ENCODE results near the gene LPAR2. TPM values are rescaled to one million over a fixed set of nuclear protein-coding genes. Genes with fewer than 3 reads are reported as not detected.

LPAR2 gene
- total RNA-seq, 1 donor from 2014 or later = 19.2 TPM

DNA sequence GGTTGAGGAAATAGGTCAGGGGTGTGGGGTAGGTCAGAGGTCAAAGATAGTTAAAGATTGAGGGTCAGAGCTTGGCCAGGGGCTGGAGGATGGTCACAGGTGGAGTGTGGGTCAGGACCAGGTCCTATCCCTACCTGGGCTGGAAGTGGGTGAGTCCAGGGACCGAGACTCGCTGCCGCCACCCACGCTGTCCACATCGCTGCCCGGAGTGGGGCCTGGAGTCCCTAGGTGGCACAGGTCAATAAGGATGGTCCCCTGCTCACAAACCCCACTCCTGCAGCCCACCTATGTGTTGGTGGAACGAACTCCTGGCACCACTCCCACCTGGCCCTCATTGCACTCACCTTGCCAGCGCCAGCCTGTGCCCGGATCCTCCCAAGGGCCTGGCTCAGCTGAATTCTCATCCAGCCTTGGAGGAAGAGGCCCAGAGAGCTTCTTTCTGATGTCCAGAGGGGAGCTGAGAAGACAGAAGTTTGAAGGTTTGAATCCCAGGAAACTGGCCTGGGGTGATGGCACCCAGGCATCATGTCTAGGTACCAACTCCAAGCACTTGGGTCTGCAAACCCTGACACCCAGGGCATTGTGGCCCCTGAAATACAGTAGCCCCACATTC is 8.7 kb upstream of the LPAR2 start:
- Histone ChIP-seq H3K36me3 (ENCODE audit: control insufficient read depth, insufficient read depth, low read length) (no peaks in the 10 kb centered on the region), H3K4me3 (ENCODE audit: low read depth, low read length) (no peak overlapping the region), H3K27me3 (ENCODE audit: control insufficient read depth, insufficient read depth, low read length) (no peaks in the 10 kb centered on the region)
- TF ChIP-seq, protein P1, sequence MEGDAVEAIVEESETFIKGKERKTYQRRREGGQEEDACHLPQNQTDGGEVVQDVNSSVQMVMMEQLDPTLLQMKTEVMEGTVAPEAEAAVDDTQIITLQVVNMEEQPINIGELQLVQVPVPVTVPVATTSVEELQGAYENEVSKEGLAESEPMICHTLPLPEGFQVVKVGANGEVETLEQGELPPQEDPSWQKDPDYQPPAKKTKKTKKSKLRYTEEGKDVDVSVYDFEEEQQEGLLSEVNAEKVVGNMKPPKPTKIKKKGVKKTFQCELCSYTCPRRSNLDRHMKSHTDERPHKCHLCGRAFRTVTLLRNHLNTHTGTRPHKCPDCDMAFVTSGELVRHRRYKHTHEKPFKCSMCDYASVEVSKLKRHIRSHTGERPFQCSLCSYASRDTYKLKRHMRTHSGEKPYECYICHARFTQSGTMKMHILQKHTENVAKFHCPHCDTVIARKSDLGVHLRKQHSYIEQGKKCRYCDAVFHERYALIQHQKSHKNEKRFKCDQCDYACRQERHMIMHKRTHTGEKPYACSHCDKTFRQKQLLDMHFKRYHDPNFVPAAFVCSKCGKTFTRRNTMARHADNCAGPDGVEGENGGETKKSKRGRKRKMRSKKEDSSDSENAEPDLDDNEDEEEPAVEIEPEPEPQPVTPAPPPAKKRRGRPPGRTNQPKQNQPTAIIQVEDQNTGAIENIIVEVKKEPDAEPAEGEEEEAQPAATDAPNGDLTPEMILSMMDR (IDR thresholded peaks at IDR 0.05; ENCODE audit: insufficient read depth, low read length, poor library complexity, severe bottlenecking) = no peak
- no peak for DNase-seq (ENCODE audit: low read depth)

DNA sequence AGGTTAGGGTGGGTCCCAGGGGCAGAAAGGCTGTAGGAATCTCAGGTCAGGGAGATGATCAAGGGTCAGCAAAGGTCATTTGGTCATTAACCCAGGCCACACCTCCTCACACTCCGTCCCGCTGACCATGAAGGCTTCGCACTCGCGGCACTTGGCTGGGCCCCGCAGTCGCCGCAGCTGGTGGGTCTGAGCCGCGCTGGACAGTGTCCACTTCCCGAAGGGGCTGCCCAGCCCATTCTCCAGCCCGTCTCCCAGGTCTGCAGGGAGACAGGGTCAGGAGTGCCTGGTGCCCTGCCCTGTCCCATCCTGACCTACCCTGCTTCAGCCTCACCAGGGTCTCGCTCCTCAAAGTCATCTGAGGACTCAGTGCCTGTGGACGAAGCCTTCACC is 7.3 kb upstream of the LPAR2 start:
- Histone ChIP-seq H3K27me3 (ENCODE audit: control insufficient read depth, insufficient read depth, low read length) (no peaks in the 10 kb centered on the region), H3K4me3 (ENCODE audit: low read depth, low read length) (no peak overlapping the region), H3K36me3 (ENCODE audit: control insufficient read depth, insufficient read depth, low read length) (no peaks in the 10 kb centered on the region)
- TF ChIP-seq, protein P1 (IDR thresholded peaks at IDR 0.05; ENCODE audit: insufficient read depth, low read length, poor library complexity, severe bottlenecking) = no peak
- DNase-seq (ENCODE audit: low read depth) = no peak

DNA sequence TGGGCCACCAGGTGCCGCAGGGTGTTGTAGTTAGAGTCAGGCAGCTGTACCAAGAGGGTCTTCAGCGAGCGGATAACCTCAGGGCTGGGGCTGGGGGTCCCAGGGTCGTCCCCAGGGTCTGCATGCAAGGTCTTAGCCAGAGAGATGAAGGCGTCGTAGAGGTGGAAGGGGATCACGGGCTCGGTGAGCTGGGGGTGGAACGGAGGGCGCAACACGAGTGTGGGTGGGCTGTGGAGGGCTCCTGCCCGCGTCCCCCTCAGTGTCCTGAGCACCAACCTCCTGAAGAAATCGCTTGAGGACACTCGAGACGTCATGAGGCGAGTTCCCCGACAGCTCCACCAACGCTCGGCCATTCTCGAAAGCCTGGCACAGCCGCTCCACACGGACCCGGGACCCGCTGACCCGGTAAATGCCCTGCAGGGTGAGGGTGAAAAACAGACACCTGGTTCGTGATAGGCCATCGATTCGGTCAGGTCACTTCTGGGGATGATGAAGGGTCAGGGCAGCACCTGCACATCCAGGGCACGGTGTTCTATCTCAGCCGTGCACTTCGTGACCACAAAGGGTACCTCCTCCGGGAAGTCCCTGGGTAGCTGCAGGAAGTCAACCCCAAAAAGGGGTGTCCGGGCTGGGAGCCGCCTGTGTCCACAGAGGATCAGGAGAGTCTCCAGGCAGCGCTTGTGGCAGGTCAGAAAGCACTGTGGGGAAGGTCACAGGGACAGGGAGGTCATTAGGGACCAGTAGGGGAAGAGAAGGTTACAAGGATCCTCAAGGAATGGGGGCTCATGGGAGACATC is 6.7 kb upstream of the LPAR2 start:
- H3K4me3 ChIP-seq (ENCODE audit: low read depth, low read length) = no peak overlapping the region
- no peak for DNase-seq (ENCODE audit: low read depth)
- TF ChIP-seq, protein P1 (IDR thresholded peaks at IDR 0.05; ENCODE audit: insufficient read depth, low read length, poor library complexity, severe bottlenecking) = no peak
- H3K27me3 ChIP-seq (ENCODE audit: control insufficient read depth, insufficient read depth, low read length) = no peaks in the 10 kb centered on the region
- H3K36me3 ChIP-seq (ENCODE audit: control insufficient read depth, insufficient read depth, low read length) = no peaks in the 10 kb centered on the region

DNA sequence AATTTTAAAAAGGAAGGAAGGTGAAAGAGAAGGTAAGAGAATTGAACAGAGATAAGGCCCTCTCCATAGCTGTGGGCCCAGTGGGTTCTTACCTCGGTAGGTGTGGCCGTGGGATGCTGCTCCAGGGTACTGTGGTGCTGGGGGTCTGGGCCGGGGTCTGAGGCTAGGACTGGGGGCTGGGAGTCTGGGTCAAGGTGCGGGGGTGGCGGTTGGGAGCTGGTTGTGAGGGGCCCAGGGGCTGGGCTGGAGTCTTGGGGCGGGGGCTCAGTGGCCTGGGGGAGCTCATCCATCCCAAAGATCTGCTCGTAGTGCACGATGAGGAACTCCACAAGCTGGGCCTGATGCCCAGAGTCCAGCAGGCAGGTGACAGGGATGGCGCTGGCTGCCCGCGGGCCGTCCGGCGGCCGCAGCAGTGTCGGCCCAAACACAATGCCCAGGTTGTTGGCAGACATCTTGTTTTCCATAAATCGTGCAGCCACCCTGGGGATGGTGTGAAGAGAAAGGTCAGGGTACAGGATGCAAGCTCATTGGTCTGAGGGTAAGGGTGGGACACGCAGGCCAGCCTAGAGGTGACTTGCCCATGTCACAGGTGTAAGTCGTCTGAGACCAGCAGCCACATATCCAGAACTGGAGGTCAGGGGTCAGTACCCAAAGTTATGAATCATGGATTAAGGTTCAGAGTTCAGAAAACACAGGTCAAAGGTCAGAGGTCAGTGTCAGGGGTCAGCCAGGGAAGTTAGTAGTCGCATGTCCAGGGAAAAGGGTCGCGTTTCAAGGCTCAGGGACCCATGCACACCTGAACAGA is 5.9 kb upstream of the LPAR2 start:
- TF ChIP-seq, protein P1 (IDR thresholded peaks at IDR 0.05; ENCODE audit: insufficient read depth, low read length, poor library complexity, severe bottlenecking) = no peak
- Histone ChIP-seq H3K4me3 (ENCODE audit: low read depth, low read length) (no peak overlapping the region), H3K27me3 (ENCODE audit: control insufficient read depth, insufficient read depth, low read length) (no peaks in the 10 kb centered on the region), H3K36me3 (ENCODE audit: control insufficient read depth, insufficient read depth, low read length) (no peaks in the 10 kb centered on the region)
- no peak for DNase-seq (ENCODE audit: low read depth)

DNA sequence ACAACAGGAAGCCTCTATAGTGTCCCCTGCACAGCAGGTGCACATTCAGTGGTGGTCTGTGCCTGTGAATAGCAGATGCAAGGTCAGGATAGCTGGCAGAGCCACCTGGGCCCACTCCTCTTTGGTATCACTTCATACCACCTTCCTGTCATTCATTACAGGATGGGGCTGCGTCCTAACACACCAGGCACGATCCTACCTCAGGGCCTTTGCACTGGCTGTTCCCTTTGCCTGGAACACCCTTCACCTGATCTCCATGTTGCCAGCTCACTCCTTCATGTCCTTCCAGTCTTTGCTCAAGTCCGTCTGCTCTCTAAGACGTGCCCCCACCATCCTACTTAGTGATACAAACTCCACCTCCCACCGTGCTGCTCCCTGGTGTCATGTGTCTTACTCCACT is 4.6 kb upstream of the LPAR2 start:
- DNase-seq (ENCODE audit: low read depth) = no peak
- H3K36me3 ChIP-seq (ENCODE audit: control insufficient read depth, insufficient read depth, low read length) = no peaks in the 10 kb centered on the region
- H3K27me3 ChIP-seq (ENCODE audit: control insufficient read depth, insufficient read depth, low read length) = no peaks in the 10 kb centered on the region
- TF ChIP-seq, protein P1 (IDR thresholded peaks at IDR 0.05; ENCODE audit: insufficient read depth, low read length, poor library complexity, severe bottlenecking) = no peak
- H3K4me3 ChIP-seq (ENCODE audit: low read depth, low read length) = no peak overlapping the region
